T-cell (primary cell): Measurements from ENCODE around the gene MIEF2. TPM values are rescaled to one million over a fixed set of nuclear protein-coding genes. Genes with fewer than 3 reads are reported as not detected.

ENCODE experiments used
- ATAC-seq, 4 experiments: fragments of 200-7000 bp in 3 of 4; fragments of 150-1000 bp in 1 of 4; cut with Tn5 transposase; replicated peaks in 1 of 4; 1 replicate in 3 of 4; 2 replicates in 1 of 4; pipeline ENCODE4 v1.10.0; 2021; ENCODE audit warnings: moderate library complexity in 3 of 4, mild to moderate bottlenecking in 2 of 4, moderate number of reproducible peaks in 1 of 4
- CTCF ChIA-PET, 2 donors: fragments of 300-600 bp; sonication (Branson Sonifier 250); formaldehyde crosslinking; loops; one replicate each; lab custom pipeline; 2022; ENCODE audit warnings: antibody characterized with exemption in 2 of 2; lab: Charles Lee
- POLR2A ChIA-PET, 2 donors: fragments of 300-600 bp; sonication (Branson Sonifier 250); formaldehyde crosslinking; loops; one replicate each; lab custom pipeline; 2022; ENCODE audit warnings: antibody characterized with exemption in 2 of 2; lab: Charles Lee
- DNase-seq, 35 experiments: peaks; one replicate each; pipeline versions ENCODE4 v3.0.0 to v3.0.0-alpha.2; 2013 to 2023
- H3K27ac ChIP-seq: one replicate; pipeline ENCODE4 v1.5.1; 2013; ENCODE audit warnings: low read length
- H3K27me3 ChIP-seq, 2 experiments: replicated peaks in 1 of 2; 1 replicate in 1 of 2; 2 replicates in 1 of 2; pipeline versions ENCODE4 v1.6.1 to v1.7.0; 2013; ENCODE audit warnings: low read length in 1 of 2, mixed read lengths in 1 of 2; ENCODE audit not compliant: control insufficient read depth in 2 of 2, insufficient read depth in 2 of 2; ENCODE audit errors: extremely low read depth in 1 of 2
- H3K36me3 ChIP-seq, 2 donors: 1 replicate in 1 of 2; 2 replicates in 1 of 2; pipeline versions ENCODE4 v1.6.1 to v1.7.0; 2013; ENCODE audit warnings: low read length in 1 of 2; ENCODE audit not compliant: control insufficient read depth in 2 of 2, insufficient read depth in 1 of 2; ENCODE audit errors: extremely low read depth in 1 of 2
- H3K4me1 ChIP-seq, 2 experiments: 1 replicate in 1 of 2; 2 replicates in 1 of 2; pipeline versions ENCODE4 v1.6.1 to v1.7.0; 2013; ENCODE audit warnings: low read length in 2 of 2, mixed read lengths in 1 of 2; ENCODE audit not compliant: insufficient read depth in 2 of 2, control insufficient read depth in 1 of 2; ENCODE audit errors: extremely low read depth in 1 of 2
- H3K4me3 ChIP-seq, 2 donors: 1 replicate in 1 of 2; 2 replicates in 1 of 2; pipeline versions ENCODE4 v1.5.1 to v1.7.0; 2013; ENCODE audit warnings: mild to moderate bottlenecking in 2 of 2, low read length in 1 of 2, moderate library complexity in 1 of 2; ENCODE audit not compliant: control insufficient read depth in 1 of 2; ENCODE audit errors: extremely low read depth in 1 of 2
- H3K9me3 ChIP-seq: 2 replicates; pipeline ENCODE4 v1.7.0; 2013
- H3K27ac Mint-ChIP-seq, 2 donors: one replicate each; pipeline ENCODE4 v1.8.0; 2020 to 2021; ENCODE audit warnings: mild to moderate bottlenecking in 2 of 2, mixed read lengths in 2 of 2
- H3K27me3 Mint-ChIP-seq, 2 donors: one replicate each; pipeline ENCODE4 v1.8.0; 2021 to 2022; ENCODE audit warnings: mixed read lengths in 2 of 2
- H3K36me3 Mint-ChIP-seq: one replicate; pipeline ENCODE4 v1.8.0; 2021; ENCODE audit warnings: mixed read lengths
- H3K4me1 Mint-ChIP-seq, 3 donors: one replicate each; pipeline ENCODE4 v1.8.0; 2020 to 2022; ENCODE audit warnings: mixed read lengths in 3 of 3, mild to moderate bottlenecking in 1 of 3
- H3K4me3 Mint-ChIP-seq, 3 donors: one replicate each; pipeline ENCODE4 v1.8.0; 2020 to 2022; ENCODE audit warnings: mild to moderate bottlenecking in 3 of 3, mixed read lengths in 3 of 3, moderate library complexity in 3 of 3
- H3K9me3 Mint-ChIP-seq, 3 donors: one replicate each; pipeline ENCODE4 v1.8.0; 2020 to 2022; ENCODE audit warnings: mixed read lengths in 3 of 3
- WGBS: methylation state at CpG from one replicate; pipeline ENCODE4 v1.1.5; 2013; ENCODE audit warnings: missing lambda C conversion rate; ENCODE audit not compliant: insufficient coverage; 5-methylcytosine and 5-hydroxymethylcytosine counted together
- total RNA-seq, 35 experiments: library from RNA in 6 of 35; stranded (reverse) in 6 of 35; fragments of 120-200 nt in 1 of 35; gene quantifications; one replicate each; pipeline versions ENCODE4 v1.2.1 to v1.2.4 and lab custom pipeline; 2013 to 2026

Gene MIEF2
- total RNA-seq, 5 donors from 2014 or later (not counting 1 experiment from before 2014, with no cell fraction given): 10.0 to 19.7 (median 17.6) TPM

GRCh38 chr17:18314059-18314730 is 53.7 kb downstream of the MIEF2 start:
- H3K36me3 ChIP-seq: peaks cover 0 to 33% of the 10 kb centered on the region in 2 donors
- H3K4me1 ChIP-seq: peaks cover 29 to 67% of the 10 kb centered on the region in 2 experiments
- Mint-ChIP-seq H3K36me3 (peaks cover 29% of the 10 kb centered on the region), H3K27ac (peak overlapping the region; percentile 96 to 100), H3K9me3 (peaks cover 0 to 4% (median 0%) of the 10 kb centered on the region in 3 donors), H3K27me3 (no peaks in the 10 kb centered on the region), H3K4me1 (peaks cover 67 to 76% (median 74%) of the 10 kb centered on the region in 3 donors), H3K4me3 (peak overlapping the region; percentile 92 to 96 (median 93))
- ChIA-PET POLR2A (no interaction called here), CTCF (interaction anchor here in 1 of 2 donors (0.6 kb wide), 1 partner anchor 881 kb away, joined by 3 read pairs; no protein-coding TSS in a partner anchor)
- no peaks in the 10 kb centered on the region for H3K27me3 ChIP-seq
- peak in 2 of 35 experiments; percentile 9 to 10 for DNase-seq
- peak in 3 of 4 experiments; percentile 2 to 8 (median 8) for ATAC-seq
- no peaks in the 10 kb centered on the region for H3K9me3 ChIP-seq
- peak overlapping the region; percentile 82 for H3K27ac ChIP-seq
- under 1% methylated on average over 36 of the region's 39 CpGs for WGBS
- H3K4me3 ChIP-seq: peak overlapping the region; percentile 70 to 95

GRCh38 chr17:18314731-18315561 is 54.5 kb downstream of the MIEF2 start, which contains the start of the genes SMCR8 and TOP3A:
TSS of gene SMCR8 (plus strand) at chr17:18315293. CDS start at chr17:18315790, 497 bp downstream.
TSS of gene TOP3A (minus strand) at chr17:18314994. CDS start at chr17:18314778, 216 bp downstream.
- DNase-seq (peak; percentile 92 to 99 (median 98)), ATAC-seq (peak; percentile 94 to 96 (median 96))
- Histone ChIP-seq H3K36me3 (peaks cover 0 to 37% of the 10 kb centered on the region in 2 donors), H3K4me1 (peaks cover 29 to 74% of the 10 kb centered on the region in 2 experiments), H3K27ac (peak within 1 kb of the TSS; percentile 82), H3K27me3 (no peaks in the 10 kb centered on the region), H3K4me3 (peak within 1 kb of the TSS; percentile 70 to 95), H3K9me3 (no peaks in the 10 kb centered on the region)
- Mint-ChIP-seq H3K27me3 (no peaks in the 10 kb centered on the region), H3K4me3 (peak within 1 kb of the TSS; percentile 92 to 96 (median 93)), H3K9me3 (peaks cover 0 to 4% (median 0%) of the 10 kb centered on the region in 3 donors), H3K4me1 (peaks cover 75 to 84% (median 81%) of the 10 kb centered on the region in 3 donors), H3K36me3 (peaks cover 34% of the 10 kb centered on the region), H3K27ac (peak within 1 kb of the TSS; percentile 96 to 100)
- ChIA-PET CTCF (interaction anchor here in 1 of 2 donors (0.6 kb wide), 1 partner anchor 881 kb away, joined by 3 read pairs; no protein-coding TSS in a partner anchor), POLR2A (interaction anchor here in 1 of 2 donors (0.6 kb wide), 1 partner anchor 1662 kb away, joined by 4 read pairs; no protein-coding TSS in a partner anchor)
- under 1% methylated on average over 78 of the region's 78 CpGs for WGBS

GRCh38 chr17:18315562-18315922 is 55.1 kb downstream of the MIEF2 start:
- WGBS: 9% methylated on average over 13 of the region's 18 CpGs
- peaks cover 29 to 80% of the 10 kb centered on the region in 2 experiments for H3K4me1 ChIP-seq
- peak overlapping the region; percentile 70 to 95 for H3K4me3 ChIP-seq
- no peaks in the 10 kb centered on the region for H3K9me3 ChIP-seq
- peak overlapping the region; percentile 82 for H3K27ac ChIP-seq
- no peaks in the 10 kb centered on the region for H3K27me3 Mint-ChIP-seq
- peaks cover 76 to 86% (median 86%) of the 10 kb centered on the region in 3 donors for H3K4me1 Mint-ChIP-seq
- H3K4me3 Mint-ChIP-seq: peak overlapping the region; percentile 92 to 96 (median 93)
- ChIA-PET POLR2A (interaction anchor here in 1 of 2 donors (0.6 kb wide), 1 partner anchor 1662 kb away, joined by 4 read pairs; no protein-coding TSS in a partner anchor), CTCF (no interaction called here)
- H3K36me3 Mint-ChIP-seq: peaks cover 34% of the 10 kb centered on the region
- DNase-seq (peak in 29 of 35 experiments; percentile 30 to 72 (median 51)), ATAC-seq (peak; percentile 18 to 28 (median 21))
- peaks cover 0 to 43% of the 10 kb centered on the region in 2 donors for H3K36me3 ChIP-seq
- H3K9me3 Mint-ChIP-seq: peaks cover 0 to 4% (median 0%) of the 10 kb centered on the region in 3 donors
- no peaks in the 10 kb centered on the region for H3K27me3 ChIP-seq
- H3K27ac Mint-ChIP-seq: peak overlapping the region; percentile 96 to 100

GRCh38 chr17:18315961-18316360 is 55.5 kb downstream of the MIEF2 start:
- 84% methylated on average over 6 of the region's 11 CpGs for WGBS
- H3K27me3 ChIP-seq: no peaks in the 10 kb centered on the region
- H3K27ac ChIP-seq: peak overlapping the region; percentile 82
- peaks cover 0 to 45% of the 10 kb centered on the region in 2 donors for H3K36me3 ChIP-seq
- Mint-ChIP-seq H3K36me3 (peaks cover 33% of the 10 kb centered on the region), H3K27me3 (no peaks in the 10 kb centered on the region), H3K27ac (peak overlapping the region; percentile 96 to 100), H3K9me3 (peaks cover 0 to 4% (median 0%) of the 10 kb centered on the region in 3 donors), H3K4me1 (peaks cover 80 to 88% (median 88%) of the 10 kb centered on the region in 3 donors), H3K4me3 (peak overlapping the region; percentile 92 to 96 (median 93))
- DNase-seq: peak in 1 of 35 experiments; percentile 10
- H3K9me3 ChIP-seq: no peaks in the 10 kb centered on the region
- ChIA-PET POLR2A (interaction anchor here in 1 of 2 donors (0.6 kb wide), 1 partner anchor 1661 kb away, joined by 4 read pairs; no protein-coding TSS in a partner anchor), CTCF (no interaction called here)
- no peak for ATAC-seq
- peak overlapping the region; percentile 70 to 95 for H3K4me3 ChIP-seq
- H3K4me1 ChIP-seq: peaks cover 29 to 83% of the 10 kb centered on the region in 2 experiments

Other genes with a start within 250 kb of the MIEF2 start
- gene ATPAF2, start 221.5 kb upstream of the MIEF2 start, total RNA-seq: 10 to 100 TPM; 23.6 to 32.9 (median 27.7) TPM
- gene GID4, start 221.3 kb upstream of the MIEF2 start, total RNA-seq: 10 to 100 TPM in 2 of 5 donors, 1 to 10 TPM in 3; 7.9 to 12.3 (median 10.0) TPM
- gene DRG2, start 172.7 kb upstream of the MIEF2 start, total RNA-seq: 10 to 100 TPM; 48.1 to 65.7 (median 57.3) TPM
- gene MYO15A, start 151.9 kb upstream of the MIEF2 start, total RNA-seq: 1 to 10 TPM in 4 of 5 donors, under 1 TPM in 1; 0.76 to 1.9 (median 1.3) TPM
- 100 to 1,000 TPM in 4 of 5 donors, 10 to 100 TPM in 1; 99.0 to 122 (median 103) TPM for gene ALKBH5, start 76.8 kb upstream of the MIEF2 start, total RNA-seq
- gene LLGL1, start 35.0 kb upstream of the MIEF2 start, total RNA-seq: 10 to 100 TPM; 13.1 to 24.3 (median 23.2) TPM
- gene FLII, start 1.9 kb upstream of the MIEF2 start, total RNA-seq: 100 to 1,000 TPM; 257 to 389 (median 319) TPM
- 10 to 100 TPM; 34.0 to 60.4 (median 52.8) TPM for gene TOP3A, start 54.3 kb downstream of the MIEF2 start, total RNA-seq
- gene SMCR8, start 54.6 kb downstream of the MIEF2 start, total RNA-seq: 10 to 100 TPM; 38.7 to 46.4 (median 45.9) TPM
- 10 to 100 TPM in 3 of 5 donors, 1 to 10 TPM in 2; 8.3 to 14.7 (median 13.1) TPM for gene SHMT1, start 102.9 kb downstream of the MIEF2 start, total RNA-seq
- gene EVPLL, start 117.1 kb downstream of the MIEF2 start, total RNA-seq: not detected
- under 1 TPM in 3 of 5 donors, not detected in 2; 0.19 to 0.59 (median 0.54) TPM for gene LGALS9C, start 216.1 kb downstream of the MIEF2 start, total RNA-seq